ENCODE data around the gene NCKIPSD.

The NCKIPSD gene

GRCh38 chr3:48696601-48697000 is 10.9 kb upstream of the NCKIPSD start:
- DNase-seq (ENCODE audit: low spot score): no peak

- no peak for DNase-seq (ENCODE audit: low spot score)
Measured at GRCh38 chr3:48696156-48696555, 10.4 kb upstream of the NCKIPSD start.

- peak; percentile 59 for DNase-seq (ENCODE audit: low spot score)
Measured at GRCh38 chr3:48695393-48695753, 9.7 kb upstream of the NCKIPSD start.

- DNase-seq (ENCODE audit: low spot score): peak; percentile 87
Measured at GRCh38 chr3:48694610-48695392, 9.1 kb upstream of the NCKIPSD start.

GRCh38 chr3:48693826-48694225 is 8.1 kb upstream of the NCKIPSD start:
- no peak for DNase-seq (ENCODE audit: low spot score)

GRCh38 chr3:48692551-48692950 is 6.8 kb upstream of the NCKIPSD start:
- no peak for DNase-seq (ENCODE audit: low spot score)

- no peak for DNase-seq (ENCODE audit: low spot score)
Measured at GRCh38 chr3:48690846-48691458, 5.2 kb upstream of the NCKIPSD start.

GRCh38 chr3:48689384-48689783 is 3.7 kb upstream of the NCKIPSD start:
- DNase-seq (ENCODE audit: low spot score): no peak

GRCh38 chr3:48688737-48689075 is 3.0 kb upstream of the NCKIPSD start:
- no peak for DNase-seq (ENCODE audit: low spot score)

- DNase-seq (ENCODE audit: low spot score): no peak
Measured at GRCh38 chr3:48688032-48688736, 2.5 kb upstream of the NCKIPSD start.

- DNase-seq (ENCODE audit: low spot score): no peak
Measured at GRCh38 chr3:48687220-48687678, 1.5 kb upstream of the NCKIPSD start.

- DNase-seq (ENCODE audit: low spot score): no peak
Measured at GRCh38 chr3:48686538-48687219, 964 bp upstream of the NCKIPSD start.

GRCh38 chr3:48685293-48685602 is 467 bp downstream of the NCKIPSD start:
- DNase-seq (ENCODE audit: low spot score): no peak

GRCh38 chr3:48684480-48685143 is 1.1 kb downstream of the NCKIPSD start:
- peak; percentile 71 for DNase-seq (ENCODE audit: low spot score)

GRCh38 chr3:48684054-48684349 is 1.7 kb downstream of the NCKIPSD start:
- no peak for DNase-seq (ENCODE audit: low spot score)

- DNase-seq (ENCODE audit: low spot score): no peak
Measured at GRCh38 chr3:48682786-48683185, 2.9 kb downstream of the NCKIPSD start.

GRCh38 chr3:48681974-48682610 is 3.6 kb downstream of the NCKIPSD start:
- DNase-seq (ENCODE audit: low spot score): no peak

- DNase-seq (ENCODE audit: low spot score): no peak
Measured at GRCh38 chr3:48681541-48681880, 4.2 kb downstream of the NCKIPSD start.

GRCh38 chr3:48680811-48681540 is 4.7 kb downstream of the NCKIPSD start:
- no peak for DNase-seq (ENCODE audit: low spot score)

- DNase-seq (ENCODE audit: low spot score): no peak
Measured at GRCh38 chr3:48679411-48680391, 6.0 kb downstream of the NCKIPSD start.
